BJ (cell line): ENCODE data around the gene OR6C74. TPM values are rescaled to one million over a fixed set of nuclear protein-coding genes. Genes with fewer than 3 reads are reported as not detected.

ENCODE experiments used
- CTCF ChIA-PET: fragments of 350-600 bp; formaldehyde crosslinking; extraction: SDS; loops from one replicate; lab custom pipeline; 2021; ENCODE audit warnings: antibody characterized with exemption, inconsistent platforms; lab: Yijun Ruan, JAX
- POLR2A ChIA-PET: fragments of 300-600 bp; sonication (Branson Sonifier 250); formaldehyde crosslinking; extraction: SDS; loops from one replicate; lab custom pipeline; 2021; ENCODE audit warnings: antibody characterized with exemption; lab: Charles Lee
- DNase-seq: peaks from one replicate; pipeline ENCODE4 v3.0.0-alpha.2; 2011; ENCODE audit warnings: low read depth
- H3K27me3 ChIP-seq: 2 replicates; pipeline ENCODE4 v1.6.0; 2011; ENCODE audit warnings: low read length; ENCODE audit not compliant: control insufficient read depth, insufficient read depth
- H3K36me3 ChIP-seq: 2 replicates; pipeline ENCODE4 v1.5.1; 2011; ENCODE audit warnings: low read length; ENCODE audit not compliant: control insufficient read depth, insufficient read depth
- H3K4me3 ChIP-seq: 2 replicates; pipeline ENCODE4 v1.5.1; 2011; ENCODE audit warnings: low read depth, mild to moderate bottlenecking, control low read depth, low read length
- polyA plus RNA-seq: library from polyadenylated mRNA; depleted of rRNA; stranded (reverse); fragments of >200 nt; gene quantifications from 2 replicates; pipeline ENCODE4 v1.2.3, GENCODE V29; 2011
- TF ChIP-seq, protein P1 (sequence below): IDR thresholded peaks from 2 replicates; pipeline ENCODE4 v1.5.1; 2011; ENCODE audit warnings: low read depth, mild to moderate bottlenecking, control low read depth, inconsistent platforms, low read length, moderate library complexity; ENCODE audit not compliant: insufficient read depth

The OR6C74 gene
- polyA plus RNA-seq, 1 experiment: not detected

DNA sequence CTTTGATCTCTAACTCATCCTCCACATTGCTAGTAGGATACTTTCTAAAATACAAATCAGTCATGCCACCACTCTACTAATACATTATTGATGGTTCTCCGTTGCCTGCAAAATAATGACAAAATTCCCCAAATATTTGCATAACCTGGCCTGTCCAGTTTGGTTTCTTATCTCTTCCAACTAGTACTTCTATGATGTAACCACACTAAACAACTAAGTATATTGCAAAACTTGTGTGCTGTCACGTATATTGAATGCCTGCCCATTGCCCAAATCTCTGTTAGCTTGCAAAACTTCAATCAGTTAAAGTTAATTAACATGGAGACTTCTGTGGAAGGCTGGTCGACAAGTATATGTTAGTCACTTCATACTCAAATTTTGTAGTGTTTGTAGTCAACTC lies 6.5 kb downstream of the OR6C74 start:
- TF ChIP-seq, protein P1, sequence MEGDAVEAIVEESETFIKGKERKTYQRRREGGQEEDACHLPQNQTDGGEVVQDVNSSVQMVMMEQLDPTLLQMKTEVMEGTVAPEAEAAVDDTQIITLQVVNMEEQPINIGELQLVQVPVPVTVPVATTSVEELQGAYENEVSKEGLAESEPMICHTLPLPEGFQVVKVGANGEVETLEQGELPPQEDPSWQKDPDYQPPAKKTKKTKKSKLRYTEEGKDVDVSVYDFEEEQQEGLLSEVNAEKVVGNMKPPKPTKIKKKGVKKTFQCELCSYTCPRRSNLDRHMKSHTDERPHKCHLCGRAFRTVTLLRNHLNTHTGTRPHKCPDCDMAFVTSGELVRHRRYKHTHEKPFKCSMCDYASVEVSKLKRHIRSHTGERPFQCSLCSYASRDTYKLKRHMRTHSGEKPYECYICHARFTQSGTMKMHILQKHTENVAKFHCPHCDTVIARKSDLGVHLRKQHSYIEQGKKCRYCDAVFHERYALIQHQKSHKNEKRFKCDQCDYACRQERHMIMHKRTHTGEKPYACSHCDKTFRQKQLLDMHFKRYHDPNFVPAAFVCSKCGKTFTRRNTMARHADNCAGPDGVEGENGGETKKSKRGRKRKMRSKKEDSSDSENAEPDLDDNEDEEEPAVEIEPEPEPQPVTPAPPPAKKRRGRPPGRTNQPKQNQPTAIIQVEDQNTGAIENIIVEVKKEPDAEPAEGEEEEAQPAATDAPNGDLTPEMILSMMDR: no peak
- Histone ChIP-seq H3K27me3 (no peaks in the 10 kb centered on the region), H3K36me3 (no peaks in the 10 kb centered on the region), H3K4me3 (no peak overlapping the region)
- DNase-seq: no peak
- CTCF ChIA-PET: no interaction called here
- POLR2A ChIA-PET: no interaction called here

DNA sequence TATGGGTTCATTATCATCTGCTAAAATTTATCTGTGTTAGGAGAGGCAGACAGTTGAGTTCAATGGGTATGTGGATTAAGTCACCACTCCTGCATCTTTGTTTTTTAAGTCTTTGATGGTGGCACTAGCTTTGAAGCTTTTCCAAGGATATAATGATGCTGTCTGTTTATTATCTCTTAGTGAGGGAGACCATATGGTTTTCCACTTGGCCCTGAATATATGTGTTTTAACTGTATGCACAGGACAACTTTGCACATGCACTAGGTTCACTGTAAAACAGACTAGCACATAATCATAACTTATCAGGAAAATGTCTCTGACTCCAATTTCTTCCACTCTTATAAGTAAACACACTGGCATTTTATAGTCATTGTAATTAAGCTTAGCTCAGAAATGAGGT lies 8.9 kb downstream of the OR6C74 start:
- Histone ChIP-seq H3K36me3 (no peaks in the 10 kb centered on the region), H3K27me3 (no peaks in the 10 kb centered on the region), H3K4me3 (no peak overlapping the region)
- ChIA-PET CTCF (no interaction called here), POLR2A (no interaction called here)
- no peak for DNase-seq
- TF ChIP-seq, protein P1: no peak

DNA sequence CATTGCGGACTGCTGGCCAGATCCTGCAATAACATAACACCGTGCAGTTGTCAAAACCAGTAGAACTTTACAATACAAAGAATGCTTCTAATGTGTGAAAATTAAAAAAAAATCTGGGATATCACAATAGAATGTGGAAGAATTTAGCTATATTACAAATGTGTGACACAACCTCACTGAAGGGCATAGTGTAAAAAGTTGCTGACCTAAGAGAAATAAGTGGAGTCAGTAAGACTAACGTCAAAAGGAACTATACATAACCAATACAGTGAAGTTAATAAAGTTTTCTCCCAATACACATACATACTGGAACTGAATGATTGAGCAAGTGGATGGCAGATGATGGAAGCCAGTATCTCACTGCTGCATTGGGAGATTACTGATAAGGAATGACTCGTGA lies 12.4 kb downstream of the OR6C74 start:
- Histone ChIP-seq H3K27me3 (no peaks in the 10 kb centered on the region), H3K4me3 (no peak overlapping the region), H3K36me3 (no peaks in the 10 kb centered on the region)
- ChIA-PET CTCF (no interaction called here), POLR2A (no interaction called here)
- TF ChIP-seq, protein P1: no peak
- DNase-seq: no peak

DNA sequence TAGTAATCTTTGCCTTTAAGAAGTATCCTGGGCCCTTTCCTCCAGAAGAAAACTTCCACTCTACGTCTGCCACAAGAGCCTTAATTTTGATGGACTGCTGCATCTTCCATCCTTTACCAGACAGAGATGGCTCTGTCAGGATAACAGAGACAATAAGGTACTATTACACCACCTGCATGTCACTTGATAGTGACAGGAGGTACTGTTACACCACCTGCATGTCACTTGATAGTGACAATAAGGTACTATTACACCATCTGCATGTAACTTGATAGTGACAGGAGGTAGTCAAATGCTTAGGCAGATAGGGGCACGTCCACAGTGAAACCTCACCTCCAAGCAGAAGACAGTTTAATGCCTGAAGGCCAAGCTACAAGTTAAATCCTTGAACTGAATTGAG lies 13.9 kb downstream of the OR6C74 start:
- ChIA-PET CTCF (no interaction called here), POLR2A (no interaction called here)
- no peaks in the 10 kb centered on the region for H3K27me3 ChIP-seq
- H3K4me3 ChIP-seq: no peak overlapping the region
- no peak for DNase-seq
- TF ChIP-seq, protein P1: no peak
- no peaks in the 10 kb centered on the region for H3K36me3 ChIP-seq

DNA sequence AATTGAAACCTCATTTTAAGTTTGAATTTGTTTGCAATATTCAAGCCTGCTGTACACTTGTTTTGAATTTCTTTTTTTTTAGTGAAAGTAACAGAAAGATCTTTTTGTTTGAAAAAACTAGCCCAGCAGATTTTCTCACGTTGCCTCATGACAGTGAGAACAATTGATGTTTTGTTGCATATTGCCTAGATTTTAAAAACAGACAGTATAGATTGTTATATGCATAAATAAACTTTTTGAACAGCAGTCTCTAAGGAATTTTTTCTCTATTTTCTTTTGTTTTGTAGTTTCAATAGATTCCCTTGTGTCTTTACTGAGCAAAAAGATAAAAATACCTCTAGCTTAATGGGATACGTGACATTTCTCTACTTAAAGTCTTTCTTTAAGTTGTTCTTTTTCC lies 36.6 kb downstream of the OR6C74 start:
- CTCF ChIA-PET: no interaction called here
- H3K4me3 ChIP-seq: no peak overlapping the region
- no peak for DNase-seq
- POLR2A ChIA-PET: no interaction called here
- TF ChIP-seq, protein P1: no peak
- no peaks in the 10 kb centered on the region for H3K27me3 ChIP-seq
- no peaks in the 10 kb centered on the region for H3K36me3 ChIP-seq
